NCI-H2107 treated with DMSO at 0.1 percent for 48 hours (cell line): ENCODE measurements around the gene SMAP2.

Experiments used
- DNase-seq: peaks from one replicate; lab custom pipeline; 2025; ENCODE audit not compliant: unreplicated experiment; lab: John Stamatoyannopoulos, UW

SMAP2 gene

DNA sequence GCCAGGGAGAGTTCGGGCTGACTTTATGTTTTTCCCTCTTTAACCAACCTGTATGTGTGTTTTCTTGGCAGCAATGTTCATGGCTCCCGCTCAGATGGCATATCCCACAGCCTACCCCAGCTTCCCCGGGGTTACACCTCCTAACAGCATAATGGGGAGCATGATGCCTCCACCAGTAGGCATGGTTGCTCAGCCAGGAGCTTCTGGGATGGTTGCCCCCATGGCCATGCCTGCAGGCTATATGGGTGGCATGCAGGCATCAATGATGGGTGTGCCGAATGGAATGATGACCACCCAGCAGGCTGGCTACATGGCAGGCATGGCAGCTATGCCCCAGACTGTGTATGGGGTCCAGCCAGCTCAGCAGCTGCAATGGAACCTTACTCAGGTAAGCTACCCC, 43.2 kb downstream of the SMAP2 start:
- DNase-seq = no peak

DNA sequence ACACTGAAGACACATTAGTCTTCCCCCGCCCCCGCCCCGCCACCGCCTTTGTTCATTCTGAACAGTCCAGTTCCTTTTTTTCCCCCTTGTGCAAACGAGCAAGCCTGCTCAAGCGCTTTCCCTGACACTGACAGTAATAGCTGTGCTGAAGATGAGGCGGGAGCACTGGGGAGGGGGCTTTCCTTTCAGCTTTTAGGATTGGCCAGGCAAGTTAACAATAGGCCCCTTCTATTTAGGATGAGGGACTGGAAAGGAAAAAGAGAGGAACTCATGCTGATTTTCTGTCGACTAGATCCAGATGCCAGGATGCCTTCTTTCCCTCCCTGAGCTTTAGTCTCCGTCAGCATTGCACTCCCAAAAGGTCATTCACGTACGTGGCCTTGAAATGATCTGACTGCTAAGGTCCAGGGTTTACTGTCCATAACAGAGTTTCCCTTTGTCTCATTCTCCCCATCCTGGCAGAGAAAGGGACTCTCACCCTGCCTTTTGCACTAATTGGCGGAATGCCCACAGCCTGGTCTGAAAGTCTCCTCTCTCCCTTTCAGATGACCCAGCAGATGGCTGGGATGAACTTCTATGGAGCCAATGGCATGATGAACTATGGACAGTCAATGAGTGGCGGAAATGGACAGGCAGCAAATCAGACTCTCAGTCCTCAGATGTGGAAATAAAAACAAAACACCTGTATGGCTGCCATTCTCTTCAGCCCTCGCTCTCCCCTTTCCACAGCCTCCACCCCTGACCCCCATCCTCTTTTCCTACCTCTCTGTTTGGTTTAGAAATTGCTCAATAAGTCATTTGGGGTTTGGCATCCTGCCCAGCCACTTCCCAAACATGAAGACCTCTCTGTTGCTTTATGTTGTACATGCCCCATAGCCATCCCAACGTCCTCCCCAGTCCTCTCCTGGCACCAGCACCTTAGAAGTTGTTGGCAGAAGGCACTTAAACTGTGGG, 48.2 kb downstream of the SMAP2 start:
- no peak for DNase-seq

GRCh38 chr1:40422630-40423263, 49.2 kb downstream of the SMAP2 start:
- no peak for DNase-seq

DNA sequence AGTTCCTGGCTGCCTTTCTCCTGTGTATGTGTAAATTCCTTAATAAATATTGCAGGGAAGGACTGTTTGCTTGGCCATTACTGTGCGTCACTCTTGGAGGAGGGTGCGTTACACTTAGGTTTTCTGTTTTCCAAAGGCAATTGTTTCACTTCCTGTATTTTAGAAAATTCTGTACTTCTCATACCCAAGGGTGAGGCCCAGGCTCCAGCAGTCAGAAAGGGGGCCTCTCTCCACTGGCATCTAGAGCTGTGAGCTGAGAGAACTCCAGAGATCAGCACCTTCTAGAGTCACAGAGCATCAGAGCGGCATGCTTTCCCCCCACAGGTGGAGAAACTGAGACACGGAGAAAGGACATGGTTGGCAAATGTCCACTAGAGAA, 49.7 kb downstream of the SMAP2 start:
- DNase-seq = no peak

DNA sequence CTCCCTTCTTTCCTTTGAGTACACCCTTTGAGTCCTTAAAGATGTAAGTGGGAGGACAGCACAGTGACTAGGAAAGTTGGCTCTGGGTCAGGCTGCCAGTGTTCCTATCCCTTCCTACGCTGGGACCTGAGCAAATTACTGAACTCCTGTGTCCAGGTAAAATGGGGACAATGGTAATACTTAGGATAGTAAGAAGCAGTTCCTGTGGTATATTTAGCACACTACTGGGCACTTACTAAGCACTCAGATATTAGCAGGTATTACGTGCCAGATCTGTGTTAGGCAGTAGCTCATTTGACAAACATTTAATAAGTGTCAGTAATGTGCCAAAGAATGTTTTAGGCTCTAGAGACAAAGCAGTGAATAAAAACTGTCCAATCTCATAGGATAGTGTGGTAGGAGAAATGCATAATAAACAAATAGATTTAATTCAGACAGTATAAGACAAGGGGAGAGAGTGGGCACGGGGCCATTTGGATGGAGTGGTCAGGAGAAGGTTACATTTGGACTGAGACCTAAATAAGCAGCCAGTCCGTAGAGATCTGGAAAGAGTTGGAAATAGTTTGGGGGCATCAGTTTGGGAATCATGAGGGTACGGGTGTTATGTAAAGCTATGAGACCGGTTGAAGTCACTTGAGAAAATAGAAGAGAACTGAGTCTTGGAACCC, 50.6 kb downstream of the SMAP2 start:
- no peak for DNase-seq

DNA sequence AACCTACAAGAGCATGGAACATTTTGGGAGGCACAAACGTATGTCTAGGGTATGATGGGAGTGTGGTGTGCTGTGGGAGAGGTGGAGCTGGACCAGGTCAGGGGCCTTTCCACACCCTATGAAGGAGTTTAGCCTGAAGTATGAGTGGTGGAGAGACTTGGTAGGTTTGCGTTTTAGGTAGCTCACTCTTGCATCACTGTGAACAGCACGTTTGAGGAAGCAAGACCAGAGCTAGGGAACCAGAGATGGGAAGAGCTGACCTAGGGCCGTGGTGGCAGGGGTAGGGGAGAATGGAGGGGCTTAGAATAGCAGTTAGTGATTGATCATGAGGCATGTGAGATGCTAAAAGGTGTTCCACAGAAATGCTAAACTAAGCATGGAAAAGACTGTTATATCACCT, 51.7 kb downstream of the SMAP2 start:
- DNase-seq = no peak

GRCh38 chr1:40431385-40431784, 57.9 kb downstream of the SMAP2 start:
- DNase-seq = no peak

DNA sequence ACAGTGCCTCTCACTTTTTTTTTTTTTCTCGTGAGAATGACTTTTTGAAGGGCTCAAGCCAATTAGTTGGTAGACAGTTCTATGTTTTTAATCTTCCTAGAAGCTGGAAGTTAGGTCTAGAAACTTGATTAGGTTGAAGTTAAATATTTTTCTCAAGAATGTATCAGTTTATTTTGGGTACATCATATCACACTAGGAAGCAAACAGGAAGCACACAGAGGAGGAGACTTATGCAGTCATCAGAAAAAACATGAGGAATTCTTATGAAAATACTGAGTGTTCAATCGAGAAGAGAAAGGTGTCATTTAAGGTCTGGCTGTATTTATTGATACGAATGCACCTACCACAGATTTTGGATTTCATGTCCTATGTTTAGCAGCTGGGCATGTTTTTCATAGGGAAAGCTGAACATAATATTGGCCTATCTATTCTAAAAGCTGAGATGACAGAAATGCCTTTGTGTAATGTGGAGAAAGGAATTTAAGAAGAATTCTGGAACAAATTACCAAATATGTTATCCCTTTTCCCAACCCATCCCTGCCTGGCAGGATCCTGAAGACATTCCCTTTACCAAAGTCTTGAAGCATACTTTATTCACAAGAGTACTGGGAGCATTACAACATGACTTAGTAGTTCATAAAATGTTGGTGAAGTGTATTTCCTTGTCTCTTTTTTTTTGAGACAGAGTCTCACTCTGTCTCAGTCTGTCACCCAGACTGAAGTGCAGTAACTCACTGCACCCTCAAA, 59.3 kb downstream of the SMAP2 start:
- DNase-seq = no peak

- DNase-seq = no peak
Measured at GRCh38 chr1:40435471-40435870, 61.9 kb downstream of the SMAP2 start.

DNA sequence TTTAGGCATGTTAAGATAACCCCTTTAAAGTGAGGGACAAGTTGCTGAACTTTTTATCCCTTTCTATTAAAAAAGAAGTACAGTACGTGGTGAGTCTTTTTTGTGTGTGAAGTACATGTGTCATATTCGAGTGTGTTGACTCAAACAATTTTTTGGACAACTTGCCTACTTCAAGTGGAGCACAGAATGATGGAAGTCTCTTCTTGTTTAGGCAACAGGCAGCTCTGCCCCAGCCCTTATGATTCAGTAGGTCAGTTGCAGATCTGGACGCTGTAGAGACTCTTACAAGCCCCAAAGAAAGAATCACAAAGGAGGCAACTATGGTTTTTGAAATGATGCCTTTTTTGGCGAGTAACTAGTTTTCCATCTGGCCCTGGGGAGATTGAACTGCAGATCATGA, 62.3 kb downstream of the SMAP2 start:
- no peak for DNase-seq

GRCh38 chr1:40438391-40439015, 65.0 kb downstream of the SMAP2 start:
- DNase-seq = no peak

- DNase-seq = peak; percentile 29
Measured at GRCh38 chr1:40439247-40439646, 65.7 kb downstream of the SMAP2 start.

GRCh38 chr1:40449684-40450494, 76.4 kb downstream of the SMAP2 start, which contains the start of gene ZFP69B:
Gene ZFP69B (plus strand): TSS chr1:40450476. CDS start chr1:40450962, 486 bp downstream.
- peak; percentile 78 for DNase-seq

DNA sequence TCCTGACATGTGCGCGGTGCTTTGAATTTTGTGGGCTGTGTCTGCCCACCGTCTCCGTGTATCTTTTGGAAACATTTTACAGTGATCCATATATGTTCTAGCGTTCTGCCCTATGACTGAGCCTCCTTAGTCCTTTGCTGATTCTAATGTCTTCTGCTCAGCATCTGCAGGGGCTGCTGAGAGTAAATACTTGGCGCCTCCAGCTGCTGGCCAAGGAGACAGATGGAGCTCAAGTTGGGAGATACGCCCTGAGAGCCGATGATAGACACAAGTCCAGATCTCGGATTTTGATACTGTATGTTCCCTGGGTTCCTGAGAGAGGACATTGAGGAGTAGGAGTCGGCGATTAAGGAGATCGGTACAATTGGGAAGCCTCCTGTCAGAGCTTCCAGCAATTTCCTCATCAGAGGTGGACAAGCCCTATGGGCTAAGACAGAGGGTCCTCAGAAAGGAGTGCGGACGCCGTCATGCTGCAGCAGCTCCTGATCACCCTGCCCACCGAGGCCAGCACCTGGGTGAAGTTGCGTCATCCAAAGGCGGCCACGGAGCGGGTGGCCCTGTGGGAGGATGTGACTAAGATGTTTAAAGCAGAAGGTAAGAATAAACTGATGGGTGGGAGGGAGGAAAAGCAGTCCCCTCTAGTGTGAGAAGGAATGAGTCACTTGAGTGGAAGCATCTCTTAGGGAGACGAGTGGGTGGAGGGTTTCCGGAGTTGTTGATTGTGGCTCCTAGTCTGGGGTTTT, 77.1 kb downstream of the SMAP2 start:
- DNase-seq = no peak

GRCh38 chr1:40451238-40451585, 77.7 kb downstream of the SMAP2 start:
- DNase-seq = no peak

DNA sequence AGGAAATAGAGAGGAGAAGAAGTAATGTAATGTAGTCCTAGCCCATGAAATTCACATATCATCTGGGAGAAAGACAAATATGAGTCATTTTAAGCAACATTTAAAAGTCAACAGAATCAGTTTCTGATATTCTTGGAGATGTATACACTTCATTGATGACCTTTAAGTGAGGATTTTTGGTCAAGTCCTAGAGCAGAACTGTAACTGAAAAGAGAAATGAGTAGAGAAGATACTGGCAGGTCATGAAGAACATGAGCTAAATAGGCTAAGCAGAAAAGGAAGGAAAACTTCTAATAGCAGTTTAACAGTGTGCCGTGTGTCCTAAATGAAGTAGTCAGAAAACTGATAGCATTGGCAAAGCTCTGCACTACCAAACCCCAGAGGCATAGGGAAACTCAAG, 81.3 kb downstream of the SMAP2 start:
- DNase-seq = no peak

DNA sequence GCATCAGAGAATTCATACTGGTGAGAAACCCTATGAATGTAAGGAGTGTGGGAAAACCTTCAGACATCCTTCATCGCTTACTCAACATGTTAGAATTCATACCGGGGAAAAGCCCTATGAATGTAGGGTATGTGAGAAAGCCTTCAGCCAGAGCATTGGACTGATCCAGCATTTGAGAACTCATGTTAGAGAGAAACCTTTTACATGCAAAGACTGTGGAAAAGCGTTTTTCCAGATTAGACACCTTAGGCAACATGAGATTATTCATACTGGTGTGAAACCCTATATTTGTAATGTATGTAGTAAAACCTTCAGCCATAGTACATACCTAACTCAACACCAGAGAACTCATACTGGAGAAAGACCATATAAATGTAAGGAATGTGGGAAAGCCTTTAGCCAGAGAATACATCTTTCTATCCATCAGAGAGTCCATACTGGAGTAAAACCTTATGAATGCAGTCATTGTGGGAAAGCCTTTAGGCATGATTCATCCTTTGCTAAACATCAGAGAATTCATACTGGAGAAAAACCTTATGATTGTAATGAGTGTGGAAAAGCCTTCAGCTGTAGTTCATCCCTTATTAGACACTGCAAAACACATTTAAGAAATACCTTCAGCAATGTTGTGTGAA, 89.5 kb downstream of the SMAP2 start:
- DNase-seq = no peak

GRCh38 chr1:40469327-40469726, 95.8 kb downstream of the SMAP2 start:
- DNase-seq = no peak
